GDM1 (cell line): ENCODE data around the gene FCER2.
A peak's percentile ranks its signal among the peaks of the same experiment; 100 is the strongest.

Experiments used
- DNase-seq: peaks from one replicate; lab custom pipeline; 2025; lab: John Stamatoyannopoulos, UW

FCER2 gene

GRCh38 chr19:7699417-7700401 lies 2.2 kb downstream of the FCER2 start:
- no peak for DNase-seq

- DNase-seq: no peak
These were observed 2.9 kb downstream of the FCER2 start for GRCh38 chr19:7699003-7699402.

GRCh38 chr19:7698583-7698982 lies 3.3 kb downstream of the FCER2 start:
- no peak for DNase-seq

- DNase-seq: no peak
These were observed 4.1 kb downstream of the FCER2 start for GRCh38 chr19:7697721-7698287.

- no peak for DNase-seq
These were observed 7.4 kb downstream of the FCER2 start for GRCh38 chr19:7694499-7694898.

- DNase-seq: no peak
These were observed 9.4 kb downstream of the FCER2 start for GRCh38 chr19:7692417-7693088.

GRCh38 chr19:7691497-7691896 lies 10.4 kb downstream of the FCER2 start:
- DNase-seq: no peak

- no peak for DNase-seq
These were observed 11.1 kb downstream of the FCER2 start for GRCh38 chr19:7690779-7691258.

- no peak for DNase-seq
These were observed 12.8 kb downstream of the FCER2 start for GRCh38 chr19:7689165-7689564.

- no peak for DNase-seq
These were observed 14.8 kb downstream of the FCER2 start for GRCh38 chr19:7687177-7687576.

GRCh38 chr19:7685546-7686445 lies 16.1 kb downstream of the FCER2 start:
- DNase-seq: no peak

GRCh38 chr19:7682175-7682855 lies 19.6 kb downstream of the FCER2 start:
- no peak for DNase-seq

GRCh38 chr19:7681340-7682174 lies 20.4 kb downstream of the FCER2 start:
- DNase-seq: peak; percentile 75

GRCh38 chr19:7680606-7681339 lies 21.2 kb downstream of the FCER2 start, which contains the start of gene TRAPPC5:
TRAPPC5 (plus strand) TSS chr19:7680833; CDS start chr19:7682254, 1,421 bp downstream.
- DNase-seq: peak; percentile 88

GRCh38 chr19:7679771-7680605 lies 21.9 kb downstream of the FCER2 start:
- no peak for DNase-seq

- DNase-seq: no peak
These were observed 22.8 kb downstream of the FCER2 start for GRCh38 chr19:7678971-7679751.

GRCh38 chr19:7677669-7678311 lies 24.1 kb downstream of the FCER2 start:
- DNase-seq: no peak
